ENCODE measurements around the gene RENBP. TPM values are rescaled to one million over a fixed set of nuclear protein-coding genes. Genes with fewer than 3 reads are reported as not detected.

The RENBP gene
- 46.4 TPM for total RNA-seq
- long read RNA-seq, partial matches to known transcripts, result 7 of 13 reads
- long read RNA-seq, other reads (novel, unspliced or antisense), result 5 of 13 reads

- intact Hi-C loops (cut with DNase I), result no loop called here
- peak within 1 kb of the TSS; percentile 47 for H3K27ac ChIP-seq
- ATAC-seq (peak; percentile 77), DNase-seq (peak; percentile 86)
- peak within 1 kb of the TSS; percentile 51 for H3K4me3 ChIP-seq
- no peak for TF ChIP-seq CTCF (IDR thresholded peaks at IDR 0.05)
- peaks cover 2% of the 10 kb centered on the region for H3K4me1 ChIP-seq
- H3K27me3 ChIP-seq, result no peaks in the 10 kb centered on the region
- H3K36me3 ChIP-seq, result peaks cover 1% of the 10 kb centered on the region
- H3K9me3 ChIP-seq, result no peaks in the 10 kb centered on the region
Measured at GRCh38 chrX:153944140-153944799, at the start of gene RENBP. Gene RENBP (minus strand): TSS chrX:153944643. CDS start chrX:153944610, 33 bp downstream.

- Histone ChIP-seq H3K27ac (no peak overlapping the region), H3K4me3 (no peak overlapping the region), H3K9me3 (no peaks in the 10 kb centered on the region), H3K27me3 (no peaks in the 10 kb centered on the region), H3K4me1 (no peaks in the 10 kb centered on the region), H3K36me3 (no peaks in the 10 kb centered on the region)
- ATAC-seq (no peak), DNase-seq (no peak)
- intact Hi-C loops (cut with DNase I), result no loop called here
- TF ChIP-seq CTCF (IDR thresholded peaks at IDR 0.05), result no peak
Measured at GRCh38 chrX:153993978-153994377, 49.5 kb upstream of the RENBP start.

GRCh38 chrX:153993079-153993478 is 48.6 kb upstream of the RENBP start:
- no peak for ATAC-seq
- H3K4me3 ChIP-seq, result no peak overlapping the region
- H3K27me3 ChIP-seq, result no peaks in the 10 kb centered on the region
- no peak overlapping the region for H3K27ac ChIP-seq
- no peaks in the 10 kb centered on the region for H3K36me3 ChIP-seq
- H3K9me3 ChIP-seq, result no peaks in the 10 kb centered on the region
- no peak for DNase-seq
- no peaks in the 10 kb centered on the region for H3K4me1 ChIP-seq
- TF ChIP-seq CTCF (IDR thresholded peaks at IDR 0.05), result no peak
- intact Hi-C loops (cut with DNase I), result no loop called here

GRCh38 chrX:153992180-153992579 is 47.7 kb upstream of the RENBP start:
- H3K9me3 ChIP-seq, result no peaks in the 10 kb centered on the region
- intact Hi-C loops (cut with DNase I), result no loop called here
- no peak for TF ChIP-seq CTCF (IDR thresholded peaks at IDR 0.05)
- peak; percentile 47 for ATAC-seq
- no peak overlapping the region for H3K27ac ChIP-seq
- no peak overlapping the region for H3K4me3 ChIP-seq
- no peaks in the 10 kb centered on the region for H3K4me1 ChIP-seq
- H3K27me3 ChIP-seq, result no peaks in the 10 kb centered on the region
- H3K36me3 ChIP-seq, result no peaks in the 10 kb centered on the region
- DNase-seq, result no peak

GRCh38 chrX:153991013-153991580 is 46.7 kb upstream of the RENBP start:
- no peak overlapping the region for H3K27ac ChIP-seq
- H3K27me3 ChIP-seq, result no peaks in the 10 kb centered on the region
- H3K9me3 ChIP-seq, result no peaks in the 10 kb centered on the region
- intact Hi-C loops (cut with DNase I), result no loop called here
- H3K4me1 ChIP-seq, result no peaks in the 10 kb centered on the region
- TF ChIP-seq CTCF (IDR thresholded peaks at IDR 0.05), result no peak
- DNase-seq, result no peak
- H3K36me3 ChIP-seq, result no peaks in the 10 kb centered on the region
- H3K4me3 ChIP-seq, result no peak overlapping the region
- no peak for ATAC-seq
